ENCODE measurements around the gene IKZF1.

Gene IKZF1

DNA sequence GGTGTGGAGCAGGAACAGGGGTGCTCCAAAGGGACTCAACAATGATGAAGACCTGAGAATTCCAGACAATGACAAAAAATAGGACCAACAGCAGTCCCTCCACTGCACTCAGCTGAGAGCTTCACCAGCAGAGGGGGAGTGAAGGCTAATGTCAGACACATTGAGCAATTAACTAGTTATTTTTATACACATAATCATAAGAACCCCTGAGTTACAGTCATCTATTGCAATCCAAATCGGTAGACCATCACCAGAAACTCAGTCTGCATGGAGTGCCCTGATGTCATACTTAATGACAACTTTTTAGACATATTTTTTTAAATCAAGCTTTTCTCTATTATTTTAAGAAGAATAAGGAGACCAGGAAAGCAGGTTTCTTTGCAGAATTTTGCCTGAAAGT is 30.6 kb upstream of the IKZF1 start:
- H3K27me3 Mint-ChIP-seq: no peaks in the 10 kb centered on the region
- peaks cover 52 to 88% of the 10 kb centered on the region in 2 donors for H3K4me1 Mint-ChIP-seq
- DNase-seq (no peak), ATAC-seq (replicated peaks) (peak; percentile 65 to 68)
- no peak overlapping the region for H3K4me3 Mint-ChIP-seq
- peaks cover 2 to 3% of the 10 kb centered on the region in 2 donors for H3K9me3 Mint-ChIP-seq
- H3K36me3 Mint-ChIP-seq: peaks cover 2 to 9% of the 10 kb centered on the region in 2 donors
- H3K27ac Mint-ChIP-seq: peak overlapping the region; percentile 83

DNA sequence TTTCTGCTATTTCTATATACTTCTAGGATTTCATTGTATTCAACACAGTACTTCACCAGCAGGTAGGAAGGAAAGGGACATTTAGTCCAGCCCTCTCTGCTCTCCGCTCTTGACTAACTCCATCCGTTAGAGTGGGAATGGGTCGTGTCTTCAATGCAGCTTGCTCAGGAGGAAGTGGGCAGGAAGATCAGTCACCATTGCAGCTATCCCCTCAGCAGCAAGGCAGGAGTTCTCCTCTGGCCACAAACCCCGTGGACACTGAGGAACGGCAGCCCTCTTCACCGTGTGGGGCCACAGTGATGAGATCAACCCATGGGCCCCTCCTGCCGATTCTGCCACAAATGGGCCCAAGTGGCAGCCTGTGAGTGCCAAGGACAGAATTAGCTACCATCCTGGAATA is 30.2 kb upstream of the IKZF1 start:
- H3K4me1 Mint-ChIP-seq: peaks cover 51 to 87% of the 10 kb centered on the region in 2 donors
- no peak for ATAC-seq (replicated peaks)
- peaks cover 3 to 12% of the 10 kb centered on the region in 2 donors for H3K36me3 Mint-ChIP-seq
- H3K9me3 Mint-ChIP-seq: peaks cover 3 to 5% of the 10 kb centered on the region in 2 donors
- no peak for DNase-seq
- no peaks in the 10 kb centered on the region for H3K27me3 Mint-ChIP-seq
- H3K27ac Mint-ChIP-seq: peak overlapping the region; percentile 67
- H3K4me3 Mint-ChIP-seq: no peak overlapping the region

DNA sequence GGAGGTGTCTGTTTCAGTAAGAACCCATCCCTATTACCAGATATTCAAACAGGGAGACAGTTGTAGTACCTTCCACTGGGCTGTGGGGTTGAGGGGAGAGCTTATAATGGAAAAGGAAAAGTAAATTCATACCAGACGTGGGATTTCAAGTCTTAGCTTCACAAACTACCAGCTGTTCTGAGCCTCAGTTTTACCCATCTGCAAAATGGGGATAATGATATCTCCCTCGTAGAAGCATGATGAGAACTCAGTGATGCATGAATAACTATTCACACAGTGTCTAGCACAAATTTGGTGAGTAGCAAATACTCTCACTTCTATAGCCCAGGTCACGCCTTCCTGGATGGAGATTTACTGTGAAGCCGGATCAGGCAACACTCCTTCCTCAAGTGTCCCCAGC is 29.1 kb upstream of the IKZF1 start:
- H3K4me1 Mint-ChIP-seq: peaks cover 43 to 78% of the 10 kb centered on the region in 2 donors
- H3K27ac Mint-ChIP-seq: peak overlapping the region; percentile 79
- peak overlapping the region in 1 of 2 donors; percentile 13 for H3K4me3 Mint-ChIP-seq
- no peaks in the 10 kb centered on the region for H3K27me3 Mint-ChIP-seq
- peaks cover 2 to 5% of the 10 kb centered on the region in 2 donors for H3K9me3 Mint-ChIP-seq
- DNase-seq (no peak), ATAC-seq (replicated peaks) (no peak)
- peaks cover 5% of the 10 kb centered on the region in 2 donors for H3K36me3 Mint-ChIP-seq

- peak overlapping the region; percentile 67 for H3K27ac Mint-ChIP-seq
- H3K36me3 Mint-ChIP-seq: peaks cover 5 to 9% of the 10 kb centered on the region in 2 donors
- peaks cover 2 to 5% of the 10 kb centered on the region in 2 donors for H3K9me3 Mint-ChIP-seq
- DNase-seq (no peak), ATAC-seq (replicated peaks) (no peak)
- H3K27me3 Mint-ChIP-seq: no peaks in the 10 kb centered on the region
- H3K4me3 Mint-ChIP-seq: peak overlapping the region in 1 of 2 donors; percentile 47
- peaks cover 50 to 81% of the 10 kb centered on the region in 2 donors for H3K4me1 Mint-ChIP-seq
Observed at GRCh38 chr7:50276483-50276882, 28.0 kb upstream of the IKZF1 start.

DNA sequence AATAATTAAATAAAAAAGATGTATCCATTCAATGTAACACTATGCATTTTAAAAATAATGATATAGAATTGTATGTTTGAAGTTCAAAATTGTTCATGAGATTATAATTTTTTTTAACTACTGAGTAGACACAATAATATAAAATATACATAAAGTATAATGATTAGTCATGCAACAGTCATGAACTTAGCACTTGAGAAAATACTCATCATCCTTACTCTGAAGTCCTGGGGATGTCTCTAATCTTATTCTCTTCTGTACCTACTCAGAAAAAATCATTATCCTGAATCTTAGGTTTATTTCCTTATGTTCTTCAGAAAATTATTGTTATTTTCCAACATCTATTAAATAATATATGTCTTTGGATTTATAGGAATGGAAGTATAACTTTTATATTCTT is 26.4 kb upstream of the IKZF1 start:
- H3K4me3 Mint-ChIP-seq: no peak overlapping the region
- peaks cover 5 to 9% of the 10 kb centered on the region in 2 donors for H3K36me3 Mint-ChIP-seq
- no peak overlapping the region for H3K27ac Mint-ChIP-seq

DNA sequence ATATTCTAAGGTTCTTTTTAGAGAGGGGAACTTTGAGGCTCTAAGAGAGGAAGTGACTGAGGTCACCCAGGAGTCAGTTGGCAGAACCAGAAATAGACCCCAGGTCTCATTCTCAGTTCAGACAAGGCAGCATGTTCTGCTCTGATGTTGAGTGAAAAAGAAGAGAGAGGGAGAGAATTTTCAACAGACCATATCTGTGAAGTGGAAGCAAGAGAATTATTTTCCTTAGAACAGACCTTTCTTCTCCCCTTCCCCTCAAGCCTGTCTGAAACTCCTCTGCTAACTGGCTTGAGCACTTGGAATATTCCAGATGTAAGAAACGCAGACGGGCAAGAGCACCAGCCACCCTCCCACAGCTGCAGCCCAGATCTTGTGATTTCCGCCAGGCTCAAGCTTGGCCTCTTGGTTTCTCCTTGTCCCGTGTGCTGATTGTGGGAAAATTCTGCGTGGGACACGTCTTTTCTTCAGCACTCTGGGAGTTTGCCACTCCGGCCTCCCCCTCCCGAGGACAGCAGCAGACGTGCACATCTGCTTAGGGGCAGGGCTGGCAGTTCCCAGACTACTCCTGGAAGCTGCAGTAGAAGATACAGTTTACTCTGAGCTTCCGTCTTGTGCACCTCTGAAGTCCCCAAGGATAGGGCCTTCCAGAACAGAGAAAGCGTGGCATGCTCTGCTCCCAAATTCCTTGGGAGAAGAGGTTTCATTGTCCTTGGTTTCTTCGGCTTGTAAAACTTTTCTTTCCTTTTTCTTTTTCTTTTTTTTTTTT is 22.7 kb upstream of the IKZF1 start:
- peaks cover 55 to 84% of the 10 kb centered on the region in 2 donors for H3K4me1 Mint-ChIP-seq
- ATAC-seq (replicated peaks) (peak; percentile 96 to 97), DNase-seq (no peak)
- H3K36me3 Mint-ChIP-seq: peaks cover 5 to 12% of the 10 kb centered on the region in 2 donors
- H3K4me3 Mint-ChIP-seq: peak overlapping the region; percentile 85 to 88
- peak overlapping the region; percentile 94 for H3K27ac Mint-ChIP-seq
- peaks cover 2 to 9% of the 10 kb centered on the region in 2 donors for H3K9me3 Mint-ChIP-seq
- H3K27me3 Mint-ChIP-seq: no peaks in the 10 kb centered on the region

More for the DNA sequence above, 26.4 kb upstream of the IKZF1 start:
- Mint-ChIP-seq H3K4me1 (peaks cover 55 to 81% of the 10 kb centered on the region in 2 donors), H3K27me3 (no peaks in the 10 kb centered on the region), H3K9me3 (peaks cover 2 to 5% of the 10 kb centered on the region in 2 donors)
- DNase-seq (no peak), ATAC-seq (replicated peaks) (no peak)

DNA sequence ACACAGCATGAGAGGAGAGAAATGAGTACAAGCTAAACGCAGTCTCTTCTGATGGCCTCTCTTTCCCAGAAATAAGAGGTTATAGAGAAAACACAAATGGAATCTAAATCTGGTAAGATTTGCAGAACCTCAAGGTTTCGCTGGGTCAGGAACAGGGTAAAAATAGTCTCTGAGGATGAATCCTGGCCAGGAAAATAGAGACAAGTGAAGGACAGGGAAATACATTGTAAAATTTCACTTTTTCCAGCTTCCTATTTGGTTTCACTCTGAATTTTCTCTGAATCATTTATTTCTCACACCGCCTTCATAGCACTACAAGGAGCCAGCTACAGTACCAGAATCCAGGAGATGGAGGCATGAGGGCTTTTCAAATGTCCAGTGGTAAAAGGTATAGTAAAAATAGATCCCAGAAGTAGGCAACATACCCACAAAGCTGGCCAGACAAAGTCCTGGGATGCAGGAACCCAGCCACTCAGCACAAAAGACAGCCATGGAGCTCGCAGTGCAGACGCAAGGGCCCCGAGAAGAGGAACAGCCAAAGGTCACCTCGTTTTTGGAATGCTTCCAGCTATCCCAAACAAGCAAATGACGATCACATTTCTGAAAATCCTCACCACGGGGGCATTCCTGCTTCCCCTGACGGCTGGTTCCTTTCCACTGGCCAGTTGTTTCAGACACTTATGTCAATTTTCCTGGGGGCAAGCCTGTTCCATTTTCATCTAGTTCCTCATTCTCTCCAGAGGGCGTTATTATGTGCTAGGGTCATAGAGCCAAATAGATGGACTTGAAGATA is 21.5 kb upstream of the IKZF1 start:
- Mint-ChIP-seq H3K4me1 (peaks cover 51 to 78% of the 10 kb centered on the region in 2 donors), H3K36me3 (peaks cover 5 to 12% of the 10 kb centered on the region in 2 donors), H3K27ac (peak overlapping the region; percentile 94), H3K9me3 (peaks cover 2 to 9% of the 10 kb centered on the region in 2 donors), H3K27me3 (no peaks in the 10 kb centered on the region), H3K4me3 (peak overlapping the region; percentile 85 to 88)
- DNase-seq (no peak), ATAC-seq (replicated peaks) (no peak)

DNA sequence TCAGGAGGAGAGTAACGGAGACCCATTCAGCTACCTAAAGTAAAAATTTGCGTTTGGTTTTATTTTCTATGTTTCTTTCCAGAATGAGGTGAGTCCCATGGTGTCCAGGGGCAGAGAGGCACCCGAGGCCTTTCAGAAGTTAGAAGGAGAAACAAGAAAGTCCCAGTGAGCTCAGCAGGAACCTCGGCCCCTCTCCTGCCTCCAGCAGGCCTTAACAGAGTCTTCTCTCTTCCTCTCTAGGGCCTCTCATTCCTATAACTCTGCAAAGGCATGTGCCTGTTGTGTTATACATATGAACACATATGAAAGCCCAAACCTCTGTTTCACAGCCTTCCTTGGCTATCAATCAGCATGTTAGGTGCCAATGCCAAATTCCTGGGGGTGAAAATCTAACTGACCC is 20.8 kb upstream of the IKZF1 start:
- Mint-ChIP-seq H3K4me3 (peak overlapping the region; percentile 48 to 88), H3K4me1 (peaks cover 50 to 75% of the 10 kb centered on the region in 2 donors), H3K27ac (peak overlapping the region; percentile 94), H3K36me3 (peaks cover 4 to 11% of the 10 kb centered on the region in 2 donors), H3K9me3 (peaks cover 2 to 9% of the 10 kb centered on the region in 2 donors), H3K27me3 (no peaks in the 10 kb centered on the region)
- no peak for ATAC-seq (replicated peaks)
- no peak for DNase-seq

- H3K4me1 Mint-ChIP-seq: peaks cover 46 to 70% of the 10 kb centered on the region in 2 donors
- no peak overlapping the region for H3K4me3 Mint-ChIP-seq
- ATAC-seq (replicated peaks): no peak
Observed at GRCh38 chr7:50284296-50284695, 20.2 kb upstream of the IKZF1 start.

GRCh38 chr7:50285269-50285668 is 19.2 kb upstream of the IKZF1 start:
- H3K27me3 Mint-ChIP-seq: no peaks in the 10 kb centered on the region

More at GRCh38 chr7:50284296-50284695, 20.2 kb upstream of the IKZF1 start:
- H3K9me3 Mint-ChIP-seq: peaks cover 2 to 4% of the 10 kb centered on the region in 2 donors
- peaks cover 2 to 6% of the 10 kb centered on the region in 2 donors for H3K36me3 Mint-ChIP-seq
- peak overlapping the region; percentile 94 for H3K27ac Mint-ChIP-seq
- H3K27me3 Mint-ChIP-seq: no peaks in the 10 kb centered on the region
- DNase-seq: no peak

GRCh38 chr7:50287129-50287528 is 17.4 kb upstream of the IKZF1 start:
- Mint-ChIP-seq H3K27ac (no peak overlapping the region), H3K4me1 (peaks cover 37 to 65% of the 10 kb centered on the region in 2 donors), H3K9me3 (peaks cover 1 to 4% of the 10 kb centered on the region in 2 donors), H3K36me3 (peaks cover 0 to 3% of the 10 kb centered on the region in 2 donors), H3K27me3 (no peaks in the 10 kb centered on the region), H3K4me3 (no peak overlapping the region)
- no peak for ATAC-seq (replicated peaks)
- DNase-seq: no peak

More at GRCh38 chr7:50285269-50285668, 19.2 kb upstream of the IKZF1 start:
- Mint-ChIP-seq H3K9me3 (peaks cover 0 to 4% of the 10 kb centered on the region in 2 donors), H3K4me1 (peaks cover 47 to 75% of the 10 kb centered on the region in 2 donors), H3K27ac (peak overlapping the region; percentile 56), H3K36me3 (peaks cover 0 to 6% of the 10 kb centered on the region in 2 donors), H3K4me3 (peak overlapping the region in 1 of 2 donors; percentile 32)
- ATAC-seq (replicated peaks): no peak
- no peak for DNase-seq

DNA sequence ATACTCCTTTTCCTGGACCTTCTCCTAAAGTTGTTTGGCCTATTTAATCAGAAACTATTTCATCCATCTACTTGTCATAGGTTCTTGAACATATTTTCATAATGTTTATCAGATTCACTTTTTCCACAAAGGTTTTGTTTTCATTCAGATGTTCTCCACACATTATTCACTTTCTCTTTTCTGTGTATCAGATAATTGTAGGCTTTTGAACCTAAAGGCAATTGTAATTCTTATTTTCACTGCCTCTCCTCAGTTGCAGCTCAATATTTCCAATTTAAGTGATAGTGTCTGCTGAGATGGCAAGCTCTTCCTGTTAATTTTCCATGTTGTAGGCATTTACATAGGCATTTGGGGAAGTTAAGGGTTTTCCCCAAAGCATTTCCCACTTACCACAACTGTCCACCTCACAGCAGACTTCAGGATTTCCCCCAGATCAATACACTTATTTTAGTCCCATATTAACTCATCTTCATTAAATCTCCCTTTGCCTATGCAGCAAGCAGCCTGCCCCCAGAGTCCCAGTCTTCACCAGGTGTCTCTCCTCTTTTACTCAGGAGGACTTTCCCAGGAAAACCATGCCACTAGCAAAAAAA is 12.3 kb upstream of the IKZF1 start:
- Mint-ChIP-seq H3K27ac (peak overlapping the region; percentile 95), H3K4me3 (peak overlapping the region; percentile 38 to 66), H3K9me3 (peaks cover 0 to 1% of the 10 kb centered on the region in 2 donors), H3K27me3 (no peaks in the 10 kb centered on the region), H3K36me3 (no peaks in the 10 kb centered on the region), H3K4me1 (peaks cover 30 to 51% of the 10 kb centered on the region in 2 donors)
- no peak for DNase-seq
- ATAC-seq (replicated peaks): peak; percentile 47 to 57

GRCh38 chr7:50292763-50293162 is 11.8 kb upstream of the IKZF1 start:
- H3K4me1 Mint-ChIP-seq: peaks cover 30 to 51% of the 10 kb centered on the region in 2 donors
- no peaks in the 10 kb centered on the region for H3K36me3 Mint-ChIP-seq
- peak overlapping the region; percentile 95 for H3K27ac Mint-ChIP-seq
- H3K27me3 Mint-ChIP-seq: no peaks in the 10 kb centered on the region
- DNase-seq (no peak), ATAC-seq (replicated peaks) (peak; percentile 64 to 71)
- peak overlapping the region; percentile 38 to 59 for H3K4me3 Mint-ChIP-seq
- H3K9me3 Mint-ChIP-seq: peaks cover 0 to 1% of the 10 kb centered on the region in 2 donors

All from stimulated activated naive B cell treated with anti-CD40 and anti-IgM and Interleukin-4, amounts not matched to agents 10 μg/mL and 1 μg/mL and 100 μg/mL, for 72 hours (primary cell).